A673 (cell line): ENCODE measurements around the gene UBE2D3.

Experiments used
- EZH2 ChIP-seq: fragments of 200-600 bp; sonication (generic); IDR thresholded peaks from 2 replicates; pipeline ENCODE4 v1.6.1; 2017; ENCODE audit warnings: borderline replicate concordance, low read depth, mild to moderate bottlenecking, mixed read lengths, antibody characterized with exemption, low read length; ENCODE audit not compliant: poor library complexity, severe bottlenecking
- TF ChIP-seq, protein P1 (sequence below): fragments of 300-800, 200-600 bp; sonication (generic); conservative IDR thresholded peaks from 2 replicates; pipeline ENCODE4 v1.5.1; 2017; ENCODE audit warnings: low read depth, mild to moderate bottlenecking, antibody characterized with exemption, low read length, moderate library complexity, mixed read lengths

DNA sequence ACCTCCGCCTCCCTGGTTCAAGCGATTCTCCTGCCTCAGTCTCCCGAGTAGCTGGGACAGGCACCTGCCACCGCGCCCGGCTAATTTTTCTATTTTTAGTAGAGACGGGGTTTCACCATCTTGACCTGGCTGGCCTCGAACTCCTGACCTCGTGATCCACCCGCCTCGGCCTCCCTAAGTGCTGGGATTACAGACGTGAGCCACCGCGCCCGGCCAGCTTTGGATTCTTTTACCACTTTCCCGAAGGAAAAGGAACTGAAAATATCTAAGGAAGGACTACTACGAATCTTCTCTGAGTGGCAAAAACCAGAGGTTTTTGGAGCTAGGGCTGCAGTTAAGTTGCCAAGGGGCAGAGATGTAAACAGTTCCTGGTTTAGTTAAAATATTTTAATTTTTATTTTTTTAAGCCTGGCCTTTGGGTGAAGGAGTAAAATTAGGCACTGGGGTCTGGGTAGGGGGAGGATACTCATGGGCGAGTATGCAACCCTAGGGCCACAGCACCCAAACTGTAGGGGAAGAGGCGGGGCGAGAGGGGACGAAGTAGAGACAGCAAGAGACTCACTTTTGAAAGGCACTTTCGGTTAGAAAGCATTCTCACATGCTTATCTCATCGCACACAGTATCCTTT lies 40.9 kb upstream of the UBE2D3 start:
- TF ChIP-seq, protein P1, sequence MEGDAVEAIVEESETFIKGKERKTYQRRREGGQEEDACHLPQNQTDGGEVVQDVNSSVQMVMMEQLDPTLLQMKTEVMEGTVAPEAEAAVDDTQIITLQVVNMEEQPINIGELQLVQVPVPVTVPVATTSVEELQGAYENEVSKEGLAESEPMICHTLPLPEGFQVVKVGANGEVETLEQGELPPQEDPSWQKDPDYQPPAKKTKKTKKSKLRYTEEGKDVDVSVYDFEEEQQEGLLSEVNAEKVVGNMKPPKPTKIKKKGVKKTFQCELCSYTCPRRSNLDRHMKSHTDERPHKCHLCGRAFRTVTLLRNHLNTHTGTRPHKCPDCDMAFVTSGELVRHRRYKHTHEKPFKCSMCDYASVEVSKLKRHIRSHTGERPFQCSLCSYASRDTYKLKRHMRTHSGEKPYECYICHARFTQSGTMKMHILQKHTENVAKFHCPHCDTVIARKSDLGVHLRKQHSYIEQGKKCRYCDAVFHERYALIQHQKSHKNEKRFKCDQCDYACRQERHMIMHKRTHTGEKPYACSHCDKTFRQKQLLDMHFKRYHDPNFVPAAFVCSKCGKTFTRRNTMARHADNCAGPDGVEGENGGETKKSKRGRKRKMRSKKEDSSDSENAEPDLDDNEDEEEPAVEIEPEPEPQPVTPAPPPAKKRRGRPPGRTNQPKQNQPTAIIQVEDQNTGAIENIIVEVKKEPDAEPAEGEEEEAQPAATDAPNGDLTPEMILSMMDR = no peak
- TF ChIP-seq EZH2 = no peak
